Natural killer cell (primary cell): ENCODE data around the gene IL33. TPM values are rescaled to one million over a fixed set of nuclear protein-coding genes. Genes with fewer than 3 reads are reported as not detected.

Source experiments
- ATAC-seq, 3 donors: fragments of 150-1000 bp in 2 of 3; fragments of 200-7000 bp in 1 of 3; cut with Tn5 transposase; 1 replicate in 1 of 3; 2 replicates in 2 of 3; pipeline ENCODE4 v1.10.0; 2021; ENCODE audit warnings: mild to moderate bottlenecking in 2 of 3, moderate library complexity in 2 of 3
- DNase-seq, 2 donors: peaks; one replicate each; pipeline versions ENCODE4 v3.0.0 to v3.0.0-alpha.2; 2013 to 2021; ENCODE audit warnings: mixed read lengths in 1 of 2
- H3K27ac ChIP-seq: one replicate; pipeline ENCODE4 v1.5.1; 2013; ENCODE audit warnings: mild to moderate bottlenecking, low read length
- H3K27me3 ChIP-seq: one replicate; pipeline ENCODE4 v1.6.1; 2013; ENCODE audit warnings: low read length; ENCODE audit not compliant: control insufficient read depth, insufficient read depth
- H3K36me3 ChIP-seq: one replicate; pipeline ENCODE4 v1.6.1; 2013; ENCODE audit warnings: low read length; ENCODE audit not compliant: control insufficient read depth, insufficient read depth
- H3K4me1 ChIP-seq: one replicate; pipeline ENCODE4 v1.6.1; 2013; ENCODE audit warnings: low read length; ENCODE audit not compliant: control insufficient read depth, insufficient read depth
- H3K4me3 ChIP-seq: one replicate; pipeline ENCODE4 v1.5.1; 2013; ENCODE audit warnings: low read length
- H3K9me3 ChIP-seq: one replicate; pipeline ENCODE4 v1.6.1; 2013; ENCODE audit warnings: low read length; ENCODE audit not compliant: control insufficient read depth, insufficient read depth
- H3K27ac Mint-ChIP-seq, 2 donors: one replicate each; pipeline ENCODE4 v1.8.0; 2022; ENCODE audit warnings: mild to moderate bottlenecking in 2 of 2, mixed read lengths in 2 of 2, moderate library complexity in 1 of 2
- H3K27me3 Mint-ChIP-seq, 2 donors: one replicate each; pipeline ENCODE4 v1.8.0; 2022; ENCODE audit warnings: low read depth in 2 of 2, mixed read lengths in 2 of 2
- H3K36me3 Mint-ChIP-seq: one replicate; pipeline ENCODE4 v1.8.0; 2022; ENCODE audit warnings: mixed read lengths
- H3K4me1 Mint-ChIP-seq, 2 donors: one replicate each; pipeline ENCODE4 v1.8.0; 2022; ENCODE audit warnings: mixed read lengths in 2 of 2
- H3K4me3 Mint-ChIP-seq: one replicate; pipeline ENCODE4 v1.8.0; 2022; ENCODE audit warnings: mild to moderate bottlenecking, moderate library complexity, mixed read lengths
- H3K9me3 Mint-ChIP-seq, 2 donors: one replicate each; pipeline ENCODE4 v1.8.0; 2022; ENCODE audit warnings: mixed read lengths in 2 of 2
- WGBS: methylation state at CpG from one replicate; pipeline ENCODE4 v1.1.7; 2013; ENCODE audit warnings: missing lambda C conversion rate; ENCODE audit not compliant: insufficient coverage; 5-methylcytosine and 5-hydroxymethylcytosine counted together
- intact Hi-C: fragments of 100-400 bp; cut with micrococcal nuclease; formaldehyde crosslinking; loops from one replicate; pipeline ENCODE4 v1.14.2; 2022
- total RNA-seq, 4 donors: library from RNA; stranded (reverse); fragments of 120-200 nt in 1 of 4; gene quantifications; one replicate each; pipeline versions ENCODE4 v1.2.3 to v1.2.4, GENCODE V29; 2013 to 2022
- TF ChIP-seq, protein P1 (sequence below): fragments of 200-600 bp; IDR thresholded peaks from one replicate; pipeline ENCODE4 v1.8.0; 2022; ENCODE audit warnings: antibody characterized with exemption

IL33 gene
- total RNA-seq, 3 donors from 2014 or later (not counting 1 experiment from before 2014, with no cell fraction given) = not detected

DNA sequence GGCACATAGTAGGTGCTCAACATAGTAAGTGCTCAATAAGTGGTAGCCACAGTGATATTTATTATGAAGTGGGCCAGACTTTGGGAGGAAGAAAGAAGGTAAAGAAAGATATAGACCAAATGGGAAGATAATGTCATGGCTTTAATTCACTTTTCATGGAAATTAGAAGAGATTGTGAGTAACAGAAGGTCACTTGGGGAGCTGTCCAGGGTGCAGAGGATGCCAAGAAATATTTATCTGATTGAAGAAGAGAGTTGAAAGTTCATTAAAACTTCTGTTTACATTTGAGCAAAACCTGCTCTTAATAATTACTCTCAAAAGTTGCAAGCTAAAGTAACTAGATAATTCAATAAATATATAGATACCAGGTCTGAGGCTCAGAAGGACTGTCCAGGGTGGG, 28.3 kb upstream of the IL33 start:
- H3K27ac ChIP-seq = no peak overlapping the region
- DNase-seq = no peak
- H3K9me3 ChIP-seq = no peaks in the 10 kb centered on the region
- no peaks in the 10 kb centered on the region for H3K27me3 ChIP-seq
- Mint-ChIP-seq H3K4me1 (peaks cover 0 to 5% of the 10 kb centered on the region in 2 donors), H3K36me3 (no peaks in the 10 kb centered on the region), H3K27me3 (peaks cover 12 to 29% of the 10 kb centered on the region in 2 donors), H3K9me3 (no peaks in the 10 kb centered on the region), H3K27ac (no peak overlapping the region), H3K4me3 (no peak overlapping the region)
- H3K36me3 ChIP-seq = no peaks in the 10 kb centered on the region
- no peak overlapping the region for H3K4me3 ChIP-seq
- intact Hi-C loops = no loop called here
- no peak for ATAC-seq
- TF ChIP-seq, protein P1, sequence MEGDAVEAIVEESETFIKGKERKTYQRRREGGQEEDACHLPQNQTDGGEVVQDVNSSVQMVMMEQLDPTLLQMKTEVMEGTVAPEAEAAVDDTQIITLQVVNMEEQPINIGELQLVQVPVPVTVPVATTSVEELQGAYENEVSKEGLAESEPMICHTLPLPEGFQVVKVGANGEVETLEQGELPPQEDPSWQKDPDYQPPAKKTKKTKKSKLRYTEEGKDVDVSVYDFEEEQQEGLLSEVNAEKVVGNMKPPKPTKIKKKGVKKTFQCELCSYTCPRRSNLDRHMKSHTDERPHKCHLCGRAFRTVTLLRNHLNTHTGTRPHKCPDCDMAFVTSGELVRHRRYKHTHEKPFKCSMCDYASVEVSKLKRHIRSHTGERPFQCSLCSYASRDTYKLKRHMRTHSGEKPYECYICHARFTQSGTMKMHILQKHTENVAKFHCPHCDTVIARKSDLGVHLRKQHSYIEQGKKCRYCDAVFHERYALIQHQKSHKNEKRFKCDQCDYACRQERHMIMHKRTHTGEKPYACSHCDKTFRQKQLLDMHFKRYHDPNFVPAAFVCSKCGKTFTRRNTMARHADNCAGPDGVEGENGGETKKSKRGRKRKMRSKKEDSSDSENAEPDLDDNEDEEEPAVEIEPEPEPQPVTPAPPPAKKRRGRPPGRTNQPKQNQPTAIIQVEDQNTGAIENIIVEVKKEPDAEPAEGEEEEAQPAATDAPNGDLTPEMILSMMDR = no peak
- H3K4me1 ChIP-seq = no peaks in the 10 kb centered on the region

GRCh38 chr9:6188466-6188865, 27.1 kb upstream of the IL33 start:
- WGBS = 55% methylated on average over 1 of the region's 1 CpG
- Histone ChIP-seq H3K4me1 (no peaks in the 10 kb centered on the region), H3K36me3 (no peaks in the 10 kb centered on the region), H3K9me3 (no peaks in the 10 kb centered on the region), H3K27me3 (no peaks in the 10 kb centered on the region), H3K27ac (no peak overlapping the region), H3K4me3 (no peak overlapping the region)
- DNase-seq = no peak
- peaks cover 0 to 5% of the 10 kb centered on the region in 2 donors for H3K4me1 Mint-ChIP-seq
- ATAC-seq = no peak
- TF ChIP-seq, protein P1 = no peak
- no peak overlapping the region for H3K27ac Mint-ChIP-seq
- no peak overlapping the region for H3K4me3 Mint-ChIP-seq
- no peaks in the 10 kb centered on the region for H3K36me3 Mint-ChIP-seq
- intact Hi-C loops = no loop called here
- H3K27me3 Mint-ChIP-seq = peaks cover 19 to 34% of the 10 kb centered on the region in 2 donors
- H3K9me3 Mint-ChIP-seq = no peaks in the 10 kb centered on the region

GRCh38 chr9:6188906-6189305, 26.7 kb upstream of the IL33 start:
- TF ChIP-seq, protein P1 = no peak
- H3K27ac Mint-ChIP-seq = no peak overlapping the region
- H3K4me1 Mint-ChIP-seq = peaks cover 0 to 5% of the 10 kb centered on the region in 2 donors
- H3K9me3 Mint-ChIP-seq = no peaks in the 10 kb centered on the region
- Histone ChIP-seq H3K36me3 (no peaks in the 10 kb centered on the region), H3K4me1 (no peaks in the 10 kb centered on the region), H3K9me3 (no peaks in the 10 kb centered on the region), H3K4me3 (no peak overlapping the region), H3K27me3 (no peaks in the 10 kb centered on the region), H3K27ac (no peak overlapping the region)
- H3K4me3 Mint-ChIP-seq = no peak overlapping the region
- peaks cover 18 to 35% of the 10 kb centered on the region in 2 donors for H3K27me3 Mint-ChIP-seq
- intact Hi-C loops = no loop called here
- no CpG with 5 or more reads among the region's 3 CpGs for whole genome bisulfite sequencing
- H3K36me3 Mint-ChIP-seq = no peaks in the 10 kb centered on the region
- ATAC-seq (no peak), DNase-seq (no peak)

GRCh38 chr9:6194934-6195333, 20.7 kb upstream of the IL33 start:
- Mint-ChIP-seq H3K4me1 (no peaks in the 10 kb centered on the region), H3K27me3 (peaks cover 14 to 42% of the 10 kb centered on the region in 2 donors), H3K36me3 (no peaks in the 10 kb centered on the region), H3K4me3 (no peak overlapping the region), H3K9me3 (no peaks in the 10 kb centered on the region), H3K27ac (no peak overlapping the region)
- WGBS = 84% methylated on average over 2 of the region's 2 CpGs
- Histone ChIP-seq H3K27ac (no peak overlapping the region), H3K27me3 (no peaks in the 10 kb centered on the region), H3K9me3 (no peaks in the 10 kb centered on the region), H3K4me1 (no peaks in the 10 kb centered on the region), H3K36me3 (no peaks in the 10 kb centered on the region), H3K4me3 (no peak overlapping the region)
- TF ChIP-seq, protein P1 = no peak
- no peak for ATAC-seq
- intact Hi-C loops = no loop called here
- no peak for DNase-seq
